T-helper 17 cell (primary cell): ENCODE data around the gene SS18L1. TPM values are rescaled to one million over a fixed set of nuclear protein-coding genes. Genes with fewer than 3 reads are reported as not detected.

Source experiments
- ATAC-seq: fragments of 150-1000 bp; cut with Tn5 transposase; 2 replicates; pipeline ENCODE4 v1.10.0; 2021; ENCODE audit warnings: mild to moderate bottlenecking, moderate library complexity
- DNase-seq, 3 donors: peaks; one replicate each; pipeline versions ENCODE4 v3.0.0 to v3.0.0-alpha.2; 2020 to 2021
- H3K9me3 ChIP-seq: one replicate; pipeline ENCODE4 v1.7.0; 2013; ENCODE audit warnings: low read length, mild to moderate bottlenecking; ENCODE audit not compliant: control insufficient read depth, poor library complexity, severe bottlenecking
- H3K27ac Mint-ChIP-seq: one replicate; pipeline ENCODE4 v1.8.0; 2022; ENCODE audit warnings: mild to moderate bottlenecking, moderate library complexity, mixed read lengths
- H3K27me3 Mint-ChIP-seq: one replicate; pipeline ENCODE4 v1.8.0; 2022; ENCODE audit warnings: mixed read lengths
- H3K36me3 Mint-ChIP-seq: one replicate; pipeline ENCODE4 v1.8.0; 2022; ENCODE audit warnings: low read depth, mixed read lengths
- H3K4me1 Mint-ChIP-seq: one replicate; pipeline ENCODE4 v1.8.0; 2022; ENCODE audit warnings: mild to moderate bottlenecking, mixed read lengths
- H3K4me3 Mint-ChIP-seq: one replicate; pipeline ENCODE4 v1.8.0; 2022; ENCODE audit warnings: mild to moderate bottlenecking, moderate library complexity, mixed read lengths
- total RNA-seq, 4 donors: library from RNA in 2 of 4; stranded (reverse) in 2 of 4; gene quantifications; one replicate each; pipeline ENCODE4 v1.2.3 and lab custom pipeline; 2022 to 2026

The SS18L1 gene
- total RNA-seq, 2 donors from 2014 or later: 13.1 to 16.0 TPM

DNA sequence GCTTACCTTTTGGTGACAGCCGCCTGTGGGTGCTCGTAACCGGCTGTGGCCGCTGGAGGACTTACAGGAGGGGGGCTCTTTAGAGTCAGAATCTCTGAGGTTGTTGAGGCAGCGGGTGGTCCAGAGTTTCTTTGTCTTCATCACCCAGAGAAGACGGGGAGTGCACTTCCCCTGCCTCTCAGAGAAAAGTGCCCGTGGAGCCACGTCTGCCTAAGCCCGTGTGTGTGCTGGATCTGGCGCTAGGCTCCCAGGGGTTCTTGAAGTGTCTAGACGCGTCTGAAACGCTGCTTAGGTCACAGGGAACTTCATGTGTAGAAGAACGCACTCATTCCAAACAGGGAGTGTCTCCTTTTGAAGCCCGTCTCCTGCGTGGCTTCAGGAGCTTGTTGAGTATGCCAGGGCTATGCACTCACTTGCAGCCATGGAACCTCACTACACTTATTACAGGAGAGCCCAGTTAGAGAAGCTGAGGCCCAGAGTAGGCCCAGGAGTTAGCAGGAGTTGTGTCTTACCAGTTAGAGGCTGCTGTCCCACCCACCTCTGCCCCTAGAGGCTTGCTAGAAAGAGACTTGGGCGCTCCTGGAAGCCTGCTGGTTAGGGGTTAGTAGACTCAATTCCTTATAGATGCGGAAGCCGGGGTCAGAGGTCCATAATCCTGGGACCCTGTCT is 20.0 kb upstream of the SS18L1 start:
- H3K4me3 Mint-ChIP-seq: peak overlapping the region; percentile 87
- ATAC-seq: no peak
- peaks cover 42% of the 10 kb centered on the region for H3K4me1 Mint-ChIP-seq
- no peaks in the 10 kb centered on the region for H3K9me3 ChIP-seq
- no peak for DNase-seq
- peaks cover 2% of the 10 kb centered on the region for H3K36me3 Mint-ChIP-seq
- peak overlapping the region; percentile 86 for H3K27ac Mint-ChIP-seq
- H3K27me3 Mint-ChIP-seq: no peaks in the 10 kb centered on the region

DNA sequence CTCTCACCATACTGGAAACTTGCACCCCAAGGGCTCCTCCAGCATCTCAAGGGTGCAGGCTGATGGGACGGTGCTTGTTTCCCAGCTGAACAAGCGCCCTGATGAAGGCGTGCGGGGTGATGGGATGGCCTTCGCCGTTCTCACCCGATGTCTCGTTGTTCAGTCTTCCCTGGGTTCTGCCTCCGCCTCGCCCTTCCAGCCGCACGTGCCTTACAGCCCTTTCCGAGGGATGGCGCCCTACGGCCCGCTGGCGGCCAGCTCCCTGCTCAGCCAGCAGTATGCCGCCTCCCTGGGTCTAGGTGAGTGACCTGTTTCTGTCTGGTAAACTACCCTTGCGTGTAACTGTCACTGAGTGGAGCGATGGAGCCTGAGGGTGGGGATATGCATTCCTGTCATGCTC is 17.4 kb upstream of the SS18L1 start:
- Mint-ChIP-seq H3K4me1 (peaks cover 36% of the 10 kb centered on the region), H3K36me3 (peaks cover 4% of the 10 kb centered on the region), H3K4me3 (no peak overlapping the region), H3K27ac (no peak overlapping the region), H3K27me3 (no peaks in the 10 kb centered on the region)
- ATAC-seq: no peak
- no peak for DNase-seq
- no peaks in the 10 kb centered on the region for H3K9me3 ChIP-seq

DNA sequence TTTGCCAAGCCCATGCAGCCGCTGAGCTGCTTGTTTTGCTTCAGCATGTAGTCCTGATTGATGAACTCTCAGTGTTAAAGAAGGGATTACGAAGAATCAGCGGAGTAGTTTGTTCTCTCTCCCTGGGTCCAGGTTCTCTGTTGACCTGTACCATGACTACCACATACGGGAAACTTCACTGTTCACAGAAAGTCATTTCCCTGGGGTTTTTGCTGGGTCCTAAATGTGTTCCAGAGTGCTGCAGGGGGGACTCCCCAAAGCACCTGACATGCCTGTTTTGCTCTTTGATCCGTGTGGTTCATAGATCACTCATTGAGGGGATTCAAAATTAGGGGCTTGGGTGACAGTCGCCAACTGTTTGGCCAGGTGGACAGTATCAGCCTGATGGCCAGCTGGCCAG is 15.8 kb upstream of the SS18L1 start:
- peaks cover 40% of the 10 kb centered on the region for H3K4me1 Mint-ChIP-seq
- H3K27ac Mint-ChIP-seq: peak overlapping the region; percentile 68
- peaks cover 6% of the 10 kb centered on the region for H3K36me3 Mint-ChIP-seq
- no peak overlapping the region for H3K4me3 Mint-ChIP-seq
- no peaks in the 10 kb centered on the region for H3K9me3 ChIP-seq
- no peak for ATAC-seq
- no peaks in the 10 kb centered on the region for H3K27me3 Mint-ChIP-seq
- no peak for DNase-seq

DNA sequence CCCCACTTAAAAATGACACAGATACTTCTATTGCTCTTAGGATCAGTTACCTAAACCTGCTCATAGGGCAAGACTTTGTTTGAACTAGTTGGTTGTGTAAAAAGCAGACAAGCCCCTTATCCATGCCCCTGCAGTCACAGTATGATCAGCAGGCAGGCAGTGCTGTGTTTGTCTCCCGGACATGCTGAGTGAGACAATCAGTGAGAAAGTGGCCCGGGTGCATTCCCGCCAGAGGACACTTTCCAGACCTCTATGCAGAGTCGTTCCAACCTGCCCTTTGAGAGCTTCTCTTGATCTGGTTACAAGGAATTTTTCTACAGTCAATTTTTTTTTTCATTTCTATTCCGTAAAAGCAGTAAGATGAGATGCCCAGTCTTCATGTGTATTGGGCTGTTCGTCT is 15.1 kb upstream of the SS18L1 start:
- ATAC-seq (no peak), DNase-seq (no peak)
- H3K9me3 ChIP-seq: no peaks in the 10 kb centered on the region
- peaks cover 6% of the 10 kb centered on the region for H3K36me3 Mint-ChIP-seq
- H3K27ac Mint-ChIP-seq: peak overlapping the region; percentile 68
- no peak overlapping the region for H3K4me3 Mint-ChIP-seq
- H3K27me3 Mint-ChIP-seq: no peaks in the 10 kb centered on the region
- peaks cover 38% of the 10 kb centered on the region for H3K4me1 Mint-ChIP-seq

DNA sequence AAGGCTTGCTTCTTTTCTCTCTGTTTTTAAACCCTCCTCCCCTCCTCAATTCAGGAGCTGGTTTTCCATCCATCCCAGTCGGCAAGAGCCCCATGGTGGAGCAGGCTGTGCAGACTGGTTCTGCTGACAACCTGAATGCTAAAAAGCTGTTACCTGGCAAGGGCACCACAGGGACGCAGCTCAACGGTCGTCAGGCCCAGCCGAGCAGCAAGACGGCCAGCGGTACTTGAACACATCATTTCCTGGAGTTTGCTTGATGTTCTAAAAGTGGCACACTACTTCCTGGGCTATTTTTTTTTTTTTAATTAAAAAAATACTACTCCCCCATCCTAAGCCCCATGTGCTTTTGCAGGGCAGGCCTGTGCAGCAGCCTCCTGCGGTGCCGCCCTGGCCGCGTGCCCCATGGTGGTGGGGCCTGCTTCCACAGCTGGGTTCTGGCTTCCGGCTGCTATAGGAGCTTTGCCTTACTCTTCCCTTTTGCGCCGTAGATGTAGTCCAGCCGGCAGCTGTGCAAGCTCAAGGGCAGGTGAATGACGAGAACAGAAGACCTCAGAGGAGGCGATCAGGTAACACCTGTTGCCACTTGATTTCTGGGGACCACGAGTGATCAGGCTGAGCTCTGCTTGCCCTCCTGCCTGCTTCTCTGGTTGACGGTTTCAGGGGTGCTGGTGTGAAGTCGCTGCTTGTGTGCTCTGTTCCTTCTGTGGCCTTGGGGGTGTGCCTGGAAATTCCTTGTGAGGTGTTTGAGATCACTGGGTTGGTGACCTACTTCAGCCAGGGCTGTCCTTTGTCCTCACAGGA is 13.6 kb upstream of the SS18L1 start:
- Mint-ChIP-seq H3K4me1 (peaks cover 27% of the 10 kb centered on the region), H3K4me3 (no peak overlapping the region), H3K36me3 (peaks cover 6% of the 10 kb centered on the region), H3K27ac (no peak overlapping the region), H3K27me3 (no peaks in the 10 kb centered on the region)
- ATAC-seq (no peak), DNase-seq (no peak)
- H3K9me3 ChIP-seq: no peaks in the 10 kb centered on the region

DNA sequence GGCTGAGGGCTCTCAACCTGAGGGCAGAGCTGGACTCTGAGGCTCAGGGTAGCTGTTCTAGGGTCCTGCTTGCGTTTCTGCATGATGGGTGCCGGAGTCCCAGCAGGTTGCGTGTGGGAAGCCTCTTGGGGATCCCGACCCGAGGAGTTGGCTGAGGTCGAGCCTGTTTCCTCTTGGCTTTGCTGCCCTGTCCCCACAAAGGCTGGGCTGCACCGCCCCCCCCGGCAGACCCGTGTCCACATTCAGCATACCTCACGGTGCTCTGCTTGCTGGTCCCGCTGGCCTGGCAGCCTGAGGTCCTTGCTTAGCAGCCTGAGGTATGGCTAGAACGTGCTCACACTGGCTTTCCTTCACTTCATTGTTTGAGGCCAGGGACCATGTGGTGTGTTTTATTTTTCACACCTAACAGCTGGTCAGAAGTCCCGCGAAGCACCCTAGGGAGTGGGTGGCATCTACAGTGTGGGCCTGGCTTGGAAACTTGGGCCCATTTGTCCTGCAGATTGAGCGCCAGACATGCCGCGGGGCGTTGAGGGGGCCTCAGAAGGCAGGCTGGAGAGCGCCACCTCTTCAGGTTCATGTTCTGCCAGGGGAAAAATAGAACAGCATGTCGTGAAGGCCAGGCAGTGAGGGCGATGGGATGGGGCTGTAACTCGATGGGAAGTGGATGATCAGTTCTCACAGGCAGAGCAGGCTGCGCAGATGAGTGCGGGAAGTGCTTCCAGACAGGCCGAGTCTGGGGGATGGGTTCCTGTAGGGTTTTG is 11.8 kb upstream of the SS18L1 start:
- peaks cover 6% of the 10 kb centered on the region for H3K36me3 Mint-ChIP-seq
- DNase-seq: no peak
- no peaks in the 10 kb centered on the region for H3K9me3 ChIP-seq
- H3K4me1 Mint-ChIP-seq: peaks cover 25% of the 10 kb centered on the region
- peak overlapping the region; percentile 79 for H3K27ac Mint-ChIP-seq
- H3K27me3 Mint-ChIP-seq: no peaks in the 10 kb centered on the region
- no peak for ATAC-seq
- H3K4me3 Mint-ChIP-seq: peak overlapping the region; percentile 71

DNA sequence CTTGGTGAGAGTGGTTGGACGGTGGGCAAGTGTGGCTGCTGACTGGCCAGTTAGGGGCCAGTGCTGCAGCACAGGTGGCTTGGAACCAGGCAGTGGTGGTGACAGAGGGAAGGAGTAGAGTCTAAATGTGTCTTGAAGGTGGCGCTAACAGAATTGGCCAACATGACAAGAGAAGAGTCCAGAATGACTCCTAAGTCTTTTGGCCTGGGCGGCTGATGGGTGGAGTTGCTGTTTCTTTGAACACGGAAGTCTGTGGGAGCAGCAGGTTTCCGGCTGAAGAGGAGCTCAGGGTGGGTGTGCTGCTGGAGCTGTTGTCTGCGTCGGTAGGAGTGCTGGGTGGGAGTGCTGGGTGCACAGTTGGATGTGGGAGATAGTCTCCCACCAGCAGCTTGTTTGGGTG is 11.1 kb upstream of the SS18L1 start:
- Mint-ChIP-seq H3K36me3 (peaks cover 6% of the 10 kb centered on the region), H3K4me1 (peaks cover 28% of the 10 kb centered on the region), H3K27ac (peak overlapping the region; percentile 79), H3K27me3 (no peaks in the 10 kb centered on the region), H3K4me3 (peak overlapping the region; percentile 71)
- H3K9me3 ChIP-seq: no peaks in the 10 kb centered on the region
- DNase-seq (no peak), ATAC-seq (no peak)

DNA sequence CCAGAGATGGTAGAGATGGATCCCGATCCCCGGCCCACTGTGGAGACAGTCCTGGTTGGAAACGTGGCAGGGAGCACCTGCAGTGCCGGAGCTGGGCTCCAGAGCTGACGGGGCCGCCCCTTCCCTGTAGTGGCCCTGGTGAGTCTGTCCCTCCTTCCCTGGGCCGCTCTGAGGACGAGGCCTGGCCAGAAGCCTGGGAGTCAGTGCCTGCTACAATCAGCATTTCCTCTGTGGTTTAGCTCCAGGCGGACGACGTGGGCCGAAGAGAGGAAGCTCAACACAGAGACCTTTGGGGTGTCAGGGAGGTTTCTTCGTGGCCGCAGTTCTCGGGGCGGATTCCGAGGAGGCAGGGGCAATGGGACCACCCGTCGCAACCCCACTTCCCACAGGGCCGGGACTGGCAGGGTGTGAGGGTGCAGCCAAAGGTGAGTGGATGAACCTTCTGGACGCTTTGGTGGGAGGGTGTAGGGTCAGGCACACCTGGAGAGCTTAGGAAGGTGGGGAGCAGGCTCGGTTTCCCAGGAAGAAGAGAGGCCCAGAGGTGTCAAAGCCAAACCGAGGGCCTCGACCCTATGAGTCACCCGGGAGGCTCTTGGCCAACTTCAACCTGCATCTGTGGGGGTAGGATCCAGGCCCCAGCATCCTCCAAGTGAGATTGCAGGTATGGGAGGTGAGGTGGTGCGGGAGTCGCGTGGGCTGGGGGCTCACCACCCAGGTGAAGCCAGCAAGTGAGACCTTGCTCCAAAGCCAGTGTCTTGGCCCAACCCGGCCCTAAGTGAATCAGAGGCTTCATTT is 10.3 kb upstream of the SS18L1 start:
- no peak for ATAC-seq
- peaks cover 29% of the 10 kb centered on the region for H3K4me1 Mint-ChIP-seq

DNA sequence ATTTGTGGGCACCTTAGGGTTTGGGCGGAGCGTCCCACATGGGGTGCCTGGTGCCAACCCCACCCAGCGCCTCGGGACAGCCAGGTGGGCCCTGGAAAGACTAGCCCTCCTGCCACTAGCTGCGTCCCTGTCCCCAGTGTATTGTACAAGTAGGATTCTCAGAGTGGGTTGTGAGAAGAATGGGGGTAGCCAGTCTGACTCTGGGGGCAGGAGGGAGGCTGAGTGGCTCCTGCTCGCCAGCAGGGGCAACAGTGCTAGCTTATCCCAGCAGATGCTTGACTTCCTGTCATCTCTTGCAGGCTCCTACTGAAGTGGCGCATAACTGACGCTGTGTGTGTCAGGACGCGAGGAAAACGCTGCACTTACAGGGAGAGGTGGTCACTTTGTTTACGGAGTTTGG is 9.7 kb upstream of the SS18L1 start:
- H3K4me3 Mint-ChIP-seq: peak overlapping the region; percentile 53
- ATAC-seq (no peak), DNase-seq (no peak)
- H3K36me3 Mint-ChIP-seq: peaks cover 7% of the 10 kb centered on the region
- no peaks in the 10 kb centered on the region for H3K9me3 ChIP-seq
- H3K27me3 Mint-ChIP-seq: no peaks in the 10 kb centered on the region
- H3K27ac Mint-ChIP-seq: no peak overlapping the region
- peaks cover 25% of the 10 kb centered on the region for H3K4me1 Mint-ChIP-seq

More for the DNA sequence above, 10.3 kb upstream of the SS18L1 start:
- H3K36me3 Mint-ChIP-seq: peaks cover 7% of the 10 kb centered on the region
- peak overlapping the region; percentile 79 for H3K27ac Mint-ChIP-seq
- H3K4me3 Mint-ChIP-seq: peak overlapping the region; percentile 53
- no peaks in the 10 kb centered on the region for H3K9me3 ChIP-seq
- H3K27me3 Mint-ChIP-seq: no peaks in the 10 kb centered on the region
- DNase-seq: no peak

DNA sequence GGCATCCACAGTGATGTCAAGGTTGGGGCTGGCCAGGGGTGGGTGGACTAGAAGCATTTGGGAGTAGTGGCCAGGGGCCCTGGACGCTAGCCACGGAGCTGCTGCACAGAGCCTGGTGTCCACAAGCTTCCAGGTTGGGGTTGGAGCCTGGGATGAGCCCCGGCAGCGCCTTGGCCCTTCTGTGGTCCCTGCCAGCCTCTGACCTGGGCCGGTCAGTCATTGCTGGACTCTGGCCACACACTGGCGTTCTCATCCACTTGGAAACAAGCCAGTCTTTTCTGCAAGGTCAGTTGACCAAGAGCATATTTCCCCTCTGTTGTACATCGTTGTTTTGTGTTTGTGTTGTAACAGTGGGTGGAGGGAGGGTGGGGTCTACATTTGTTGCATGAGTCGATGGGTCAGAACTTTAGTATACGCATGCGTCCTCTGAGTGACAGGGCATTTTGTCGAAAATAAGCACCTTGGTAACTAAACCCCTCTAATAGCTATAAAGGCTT is 8.8 kb upstream of the SS18L1 start:
- ATAC-seq (no peak), DNase-seq (no peak)
- Mint-ChIP-seq H3K4me3 (no peak overlapping the region), H3K4me1 (peaks cover 25% of the 10 kb centered on the region), H3K36me3 (peaks cover 7% of the 10 kb centered on the region), H3K27me3 (no peaks in the 10 kb centered on the region), H3K27ac (peak overlapping the region; percentile 34)
- H3K9me3 ChIP-seq: no peaks in the 10 kb centered on the region

DNA sequence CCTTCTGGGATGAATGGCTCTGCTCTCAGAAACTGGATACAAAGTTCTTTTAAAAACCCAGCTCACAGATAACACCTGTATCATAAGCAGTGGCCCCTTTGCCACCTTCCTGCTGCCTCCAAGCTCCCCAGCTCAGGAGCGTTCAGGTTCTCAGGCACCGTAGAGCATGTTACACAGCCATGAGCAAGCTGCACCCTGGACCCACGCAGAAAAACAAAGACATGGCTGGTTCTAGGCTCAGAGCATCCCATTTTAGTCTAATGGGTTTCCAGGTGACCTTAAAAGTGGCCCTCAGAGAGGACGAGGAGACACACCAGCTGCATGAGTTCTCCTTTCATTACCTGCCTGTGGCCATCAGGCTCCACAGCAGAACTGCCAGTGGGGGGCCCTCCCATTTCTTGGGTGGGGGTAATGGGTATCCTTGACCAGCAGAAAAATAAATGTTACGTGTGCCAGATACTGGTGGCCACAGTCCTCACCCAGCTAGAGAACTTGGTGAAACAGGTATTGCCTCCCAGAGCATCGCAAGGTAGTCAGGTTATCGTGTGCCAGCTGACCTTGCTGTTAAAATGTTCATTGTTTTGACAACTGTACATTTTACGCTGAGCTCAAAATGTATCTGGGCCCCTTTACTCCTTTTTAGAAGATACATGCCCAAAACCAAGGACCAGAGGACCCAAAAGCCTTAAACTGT is 7.8 kb upstream of the SS18L1 start:
- DNase-seq (no peak), ATAC-seq (no peak)
- no peaks in the 10 kb centered on the region for H3K9me3 ChIP-seq
- peaks cover 28% of the 10 kb centered on the region for H3K4me1 Mint-ChIP-seq
- no peak overlapping the region for H3K4me3 Mint-ChIP-seq
- peak overlapping the region; percentile 34 for H3K27ac Mint-ChIP-seq
- H3K27me3 Mint-ChIP-seq: no peaks in the 10 kb centered on the region
- H3K36me3 Mint-ChIP-seq: peaks cover 9% of the 10 kb centered on the region
